GM19238 (cell line): ENCODE results near the gene ONECUT2.
"Not testable (repeated sequence)": the region's sequence is repeated elsewhere in the genome, so short reads cannot be mapped to it uniquely, and the experiment has no call there.

Source experiments
- DNase-seq: peaks from one replicate; pipeline ENCODE4 v3.0.0; 2011; ENCODE audit warnings: low spot score; ENCODE audit not compliant: insufficient read length

Gene ONECUT2

GRCh38 chr18:57445488-57446319 is 10.5 kb downstream of the ONECUT2 start:
- DNase-seq = no peak

- no peak for DNase-seq
Measured at GRCh38 chr18:57446322-57446721, 11.1 kb downstream of the ONECUT2 start.

GRCh38 chr18:57447154-57447621 is 12.0 kb downstream of the ONECUT2 start:
- no peak for DNase-seq

- DNase-seq = no peak
Measured at GRCh38 chr18:57455576-57456129, 20.5 kb downstream of the ONECUT2 start.

- DNase-seq = no peak
Measured at GRCh38 chr18:57461652-57462269, 26.6 kb downstream of the ONECUT2 start.

- no peak for DNase-seq
Measured at GRCh38 chr18:57466307-57466706, 31.1 kb downstream of the ONECUT2 start.

- DNase-seq = no peak
Measured at GRCh38 chr18:57466745-57467409, 31.7 kb downstream of the ONECUT2 start.

- no peak for DNase-seq
Measured at GRCh38 chr18:57469884-57470283, 34.7 kb downstream of the ONECUT2 start.

GRCh38 chr18:57475408-57475807 is 40.2 kb downstream of the ONECUT2 start:
- no peak for DNase-seq

- DNase-seq = no peak
Measured at GRCh38 chr18:57475903-57476302, 40.7 kb downstream of the ONECUT2 start.

GRCh38 chr18:57480733-57481132 is 45.6 kb downstream of the ONECUT2 start:
- no peak for DNase-seq

- DNase-seq = no peak
Measured at GRCh38 chr18:57497372-57498294, 62.5 kb downstream of the ONECUT2 start.

- DNase-seq = no peak
Measured at GRCh38 chr18:57498682-57499256, 63.6 kb downstream of the ONECUT2 start.

GRCh38 chr18:57502624-57503023 is 67.5 kb downstream of the ONECUT2 start:
- no peak for DNase-seq

GRCh38 chr18:57505231-57505630 is 70.1 kb downstream of the ONECUT2 start:
- no peak for DNase-seq

GRCh38 chr18:57516056-57516455 is 80.9 kb downstream of the ONECUT2 start:
- DNase-seq = no peak

GRCh38 chr18:57518533-57518932 is 83.4 kb downstream of the ONECUT2 start:
- no peak for DNase-seq

- DNase-seq = no peak
Measured at GRCh38 chr18:57519668-57520424, 84.7 kb downstream of the ONECUT2 start.

- DNase-seq = not testable (repeated sequence)
Measured at GRCh38 chr18:57522348-57522747, 87.2 kb downstream of the ONECUT2 start.
